Measurements from ENCODE around the gene TTLL11. TPM values are rescaled to one million over a fixed set of nuclear protein-coding genes. Genes with fewer than 3 reads are reported as not detected.

TTLL11 gene
- total and polyA plus RNA-seq, 2 experiments from 2014 or later: 0.57 to 1.4 TPM

DNA sequence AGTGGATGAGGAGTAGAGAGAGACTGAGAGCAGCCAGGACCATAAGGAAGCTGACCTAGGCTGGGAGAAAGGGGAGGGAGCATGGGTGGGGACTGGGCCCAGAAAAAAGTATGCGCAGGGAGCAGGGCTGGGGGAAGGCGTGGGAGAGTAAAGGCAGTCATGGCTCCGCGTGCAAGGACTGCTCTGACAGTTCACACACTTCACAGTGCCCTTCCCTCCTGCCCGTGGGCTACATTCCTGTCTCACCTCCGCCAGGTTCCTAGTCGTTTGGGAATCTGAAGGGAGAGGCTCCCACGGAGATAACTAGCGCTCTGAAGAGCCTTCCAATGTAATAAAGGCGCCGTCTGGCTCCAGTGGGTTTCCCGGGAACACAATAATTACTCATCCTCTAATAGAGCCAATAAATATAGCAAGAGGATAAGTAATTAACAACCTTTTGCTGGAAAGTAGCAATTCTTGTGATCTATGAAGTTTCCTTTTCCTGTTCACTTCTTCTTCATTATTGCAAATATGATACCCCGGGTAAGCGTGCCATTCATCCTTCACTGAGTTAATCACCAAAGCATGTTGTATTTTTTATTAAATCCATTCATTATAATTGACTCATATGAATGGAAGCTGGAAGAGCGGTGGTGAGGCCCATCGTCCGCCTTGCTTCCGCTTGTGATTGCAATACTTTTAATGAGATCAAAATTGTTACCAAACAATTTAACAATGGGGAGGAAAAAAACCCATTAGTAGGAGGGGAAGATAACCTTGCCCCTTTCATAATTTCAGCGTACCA, 39.3 kb downstream of the TTLL11 start:
- H3K27ac ChIP-seq (ENCODE audit: low read depth): no peak overlapping the region
- Mint-ChIP-seq H3K9me3 (no peaks in the 10 kb centered on the region), H3K4me1 (peaks cover 5% of the 10 kb centered on the region; the same call in 2 of the 3 replicates), H3K4me3 (no peak overlapping the region), H3K27ac (no peak overlapping the region), H3K36me3 (ENCODE audit: low read depth) (no peaks in the 10 kb centered on the region), H3K27me3 (ENCODE audit: insufficient read depth, low read depth, poor library complexity) (no peaks in the 10 kb centered on the region)
- no peaks in the 10 kb centered on the region for H3K36me3 ChIP-seq (ENCODE audit: insufficient read depth)
- H3K27me3 ChIP-seq (ENCODE audit: insufficient read depth): no peaks in the 10 kb centered on the region
- TF ChIP-seq EZH2 (IDR thresholded peaks at IDR 0.05; ENCODE audit: low read depth, unreplicated experiment) (no peak), STAT1 (IDR thresholded peaks at IDR 0.05; ENCODE audit: unreplicated experiment) (no peak), POLR2AphosphoS5 (IDR thresholded peaks at IDR 0.05; ENCODE audit: low read depth) (no peak), ZNF114 (CRISPR knock-in tag; IDR thresholded peaks at IDR 0.05) (no peak)
- TF ChIP-seq, protein P1, sequence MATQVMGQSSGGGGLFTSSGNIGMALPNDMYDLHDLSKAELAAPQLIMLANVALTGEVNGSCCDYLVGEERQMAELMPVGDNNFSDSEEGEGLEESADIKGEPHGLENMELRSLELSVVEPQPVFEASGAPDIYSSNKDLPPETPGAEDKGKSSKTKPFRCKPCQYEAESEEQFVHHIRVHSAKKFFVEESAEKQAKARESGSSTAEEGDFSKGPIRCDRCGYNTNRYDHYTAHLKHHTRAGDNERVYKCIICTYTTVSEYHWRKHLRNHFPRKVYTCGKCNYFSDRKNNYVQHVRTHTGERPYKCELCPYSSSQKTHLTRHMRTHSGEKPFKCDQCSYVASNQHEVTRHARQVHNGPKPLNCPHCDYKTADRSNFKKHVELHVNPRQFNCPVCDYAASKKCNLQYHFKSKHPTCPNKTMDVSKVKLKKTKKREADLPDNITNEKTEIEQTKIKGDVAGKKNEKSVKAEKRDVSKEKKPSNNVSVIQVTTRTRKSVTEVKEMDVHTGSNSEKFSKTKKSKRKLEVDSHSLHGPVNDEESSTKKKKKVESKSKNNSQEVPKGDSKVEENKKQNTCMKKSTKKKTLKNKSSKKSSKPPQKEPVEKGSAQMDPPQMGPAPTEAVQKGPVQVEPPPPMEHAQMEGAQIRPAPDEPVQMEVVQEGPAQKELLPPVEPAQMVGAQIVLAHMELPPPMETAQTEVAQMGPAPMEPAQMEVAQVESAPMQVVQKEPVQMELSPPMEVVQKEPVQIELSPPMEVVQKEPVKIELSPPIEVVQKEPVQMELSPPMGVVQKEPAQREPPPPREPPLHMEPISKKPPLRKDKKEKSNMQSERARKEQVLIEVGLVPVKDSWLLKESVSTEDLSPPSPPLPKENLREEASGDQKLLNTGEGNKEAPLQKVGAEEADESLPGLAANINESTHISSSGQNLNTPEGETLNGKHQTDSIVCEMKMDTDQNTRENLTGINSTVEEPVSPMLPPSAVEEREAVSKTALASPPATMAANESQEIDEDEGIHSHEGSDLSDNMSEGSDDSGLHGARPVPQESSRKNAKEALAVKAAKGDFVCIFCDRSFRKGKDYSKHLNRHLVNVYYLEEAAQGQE (IDR thresholded peaks at IDR 0.05; ENCODE audit: unreplicated experiment): no peak
- TF ChIP-seq, protein P2, sequence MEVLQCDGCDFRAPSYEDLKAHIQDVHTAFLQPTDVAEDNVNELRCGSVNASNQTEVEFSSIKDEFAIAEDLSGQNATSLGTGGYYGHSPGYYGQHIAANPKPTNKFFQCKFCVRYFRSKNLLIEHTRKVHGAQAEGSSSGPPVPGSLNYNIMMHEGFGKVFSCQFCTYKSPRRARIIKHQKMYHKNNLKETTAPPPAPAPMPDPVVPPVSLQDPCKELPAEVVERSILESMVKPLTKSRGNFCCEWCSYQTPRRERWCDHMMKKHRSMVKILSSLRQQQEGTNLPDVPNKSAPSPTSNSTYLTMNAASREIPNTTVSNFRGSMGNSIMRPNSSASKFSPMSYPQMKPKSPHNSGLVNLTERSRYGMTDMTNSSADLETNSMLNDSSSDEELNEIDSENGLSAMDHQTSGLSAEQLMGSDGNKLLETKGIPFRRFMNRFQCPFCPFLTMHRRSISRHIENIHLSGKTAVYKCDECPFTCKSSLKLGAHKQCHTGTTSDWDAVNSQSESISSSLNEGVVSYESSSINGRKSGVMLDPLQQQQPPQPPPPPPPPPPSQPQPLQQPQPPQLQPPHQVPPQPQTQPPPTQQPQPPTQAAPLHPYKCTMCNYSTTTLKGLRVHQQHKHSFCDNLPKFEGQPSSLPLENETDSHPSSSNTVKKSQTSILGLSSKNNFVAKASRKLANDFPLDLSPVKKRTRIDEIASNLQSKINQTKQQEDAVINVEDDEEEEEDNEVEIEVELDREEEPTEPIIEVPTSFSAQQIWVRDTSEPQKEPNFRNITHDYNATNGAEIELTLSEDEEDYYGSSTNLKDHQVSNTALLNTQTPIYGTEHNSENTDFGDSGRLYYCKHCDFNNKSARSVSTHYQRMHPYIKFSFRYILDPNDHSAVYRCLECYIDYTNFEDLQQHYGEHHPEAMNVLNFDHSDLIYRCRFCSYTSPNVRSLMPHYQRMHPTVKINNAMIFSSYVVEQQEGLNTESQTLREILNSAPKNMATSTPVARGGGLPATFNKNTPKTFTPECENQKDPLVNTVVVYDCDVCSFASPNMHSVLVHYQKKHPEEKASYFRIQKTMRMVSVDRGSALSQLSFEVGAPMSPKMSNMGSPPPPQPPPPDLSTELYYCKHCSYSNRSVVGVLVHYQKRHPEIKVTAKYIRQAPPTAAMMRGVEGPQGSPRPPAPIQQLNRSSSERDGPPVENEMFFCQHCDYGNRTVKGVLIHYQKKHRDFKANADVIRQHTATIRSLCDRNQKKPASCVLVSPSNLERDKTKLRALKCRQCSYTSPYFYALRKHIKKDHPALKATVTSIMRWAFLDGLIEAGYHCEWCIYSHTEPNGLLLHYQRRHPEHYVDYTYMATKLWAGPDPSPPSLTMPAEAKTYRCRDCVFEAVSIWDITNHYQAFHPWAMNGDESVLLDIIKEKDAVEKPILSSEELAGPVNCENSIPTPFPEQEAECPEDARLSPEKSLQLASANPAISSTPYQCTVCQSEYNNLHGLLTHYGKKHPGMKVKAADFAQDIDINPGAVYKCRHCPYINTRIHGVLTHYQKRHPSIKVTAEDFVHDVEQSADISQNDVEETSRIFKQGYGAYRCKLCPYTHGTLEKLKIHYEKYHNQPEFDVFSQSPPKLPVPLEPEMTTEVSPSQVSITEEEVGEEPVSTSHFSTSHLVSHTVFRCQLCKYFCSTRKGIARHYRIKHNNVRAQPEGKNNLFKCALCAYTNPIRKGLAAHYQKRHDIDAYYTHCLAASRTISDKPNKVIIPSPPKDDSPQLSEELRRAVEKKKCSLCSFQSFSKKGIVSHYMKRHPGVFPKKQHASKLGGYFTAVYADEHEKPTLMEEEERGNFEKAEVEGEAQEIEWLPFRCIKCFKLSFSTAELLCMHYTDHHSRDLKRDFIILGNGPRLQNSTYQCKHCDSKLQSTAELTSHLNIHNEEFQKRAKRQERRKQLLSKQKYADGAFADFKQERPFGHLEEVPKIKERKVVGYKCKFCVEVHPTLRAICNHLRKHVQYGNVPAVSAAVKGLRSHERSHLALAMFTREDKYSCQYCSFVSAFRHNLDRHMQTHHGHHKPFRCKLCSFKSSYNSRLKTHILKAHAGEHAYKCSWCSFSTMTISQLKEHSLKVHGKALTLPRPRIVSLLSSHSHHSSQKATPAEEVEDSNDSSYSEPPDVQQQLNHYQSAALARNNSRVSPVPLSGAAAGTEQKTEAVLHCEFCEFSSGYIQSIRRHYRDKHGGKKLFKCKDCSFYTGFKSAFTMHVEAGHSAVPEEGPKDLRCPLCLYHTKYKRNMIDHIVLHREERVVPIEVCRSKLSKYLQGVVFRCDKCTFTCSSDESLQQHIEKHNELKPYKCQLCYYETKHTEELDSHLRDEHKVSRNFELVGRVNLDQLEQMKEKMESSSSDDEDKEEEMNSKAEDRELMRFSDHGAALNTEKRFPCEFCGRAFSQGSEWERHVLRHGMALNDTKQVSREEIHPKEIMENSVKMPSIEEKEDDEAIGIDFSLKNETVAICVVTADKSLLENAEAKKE (CRISPR knock-in tag; IDR thresholded peaks at IDR 0.05): no peak
- TF ChIP-seq, protein P3, sequence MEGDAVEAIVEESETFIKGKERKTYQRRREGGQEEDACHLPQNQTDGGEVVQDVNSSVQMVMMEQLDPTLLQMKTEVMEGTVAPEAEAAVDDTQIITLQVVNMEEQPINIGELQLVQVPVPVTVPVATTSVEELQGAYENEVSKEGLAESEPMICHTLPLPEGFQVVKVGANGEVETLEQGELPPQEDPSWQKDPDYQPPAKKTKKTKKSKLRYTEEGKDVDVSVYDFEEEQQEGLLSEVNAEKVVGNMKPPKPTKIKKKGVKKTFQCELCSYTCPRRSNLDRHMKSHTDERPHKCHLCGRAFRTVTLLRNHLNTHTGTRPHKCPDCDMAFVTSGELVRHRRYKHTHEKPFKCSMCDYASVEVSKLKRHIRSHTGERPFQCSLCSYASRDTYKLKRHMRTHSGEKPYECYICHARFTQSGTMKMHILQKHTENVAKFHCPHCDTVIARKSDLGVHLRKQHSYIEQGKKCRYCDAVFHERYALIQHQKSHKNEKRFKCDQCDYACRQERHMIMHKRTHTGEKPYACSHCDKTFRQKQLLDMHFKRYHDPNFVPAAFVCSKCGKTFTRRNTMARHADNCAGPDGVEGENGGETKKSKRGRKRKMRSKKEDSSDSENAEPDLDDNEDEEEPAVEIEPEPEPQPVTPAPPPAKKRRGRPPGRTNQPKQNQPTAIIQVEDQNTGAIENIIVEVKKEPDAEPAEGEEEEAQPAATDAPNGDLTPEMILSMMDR (conservative IDR thresholded peaks at IDR 0.05; ENCODE audit: low read depth in 2 of 2): no peak
- H3K4me3 ChIP-seq: no peak overlapping the region
- ATAC-seq (peak; percentile 53), DNase-seq (ENCODE audit: low spot score) (no peak)
- no peaks in the 10 kb centered on the region for H3F3A ChIP-seq (replicated peaks; ENCODE audit: low read depth)
- no peak overlapping the region; the same call in 1 of the 2 replicates for H2AFZ ChIP-seq
- H3K79me2 ChIP-seq (replicated peaks; ENCODE audit: insufficient read depth): no peaks in the 10 kb centered on the region
- H3K9me2 ChIP-seq (ENCODE audit: insufficient read depth): no peaks in the 10 kb centered on the region
- no peaks in the 10 kb centered on the region for H3K4me1 ChIP-seq (ENCODE audit: insufficient read depth)
- peaks cover 4% of the 10 kb centered on the region for H4K20me1 ChIP-seq (replicated peaks; ENCODE audit: insufficient read depth)
- H3K4me2 ChIP-seq: no peak overlapping the region
